MG63 (cell line): ENCODE data around the gene GRIP2. TPM values are rescaled to one million over a fixed set of nuclear protein-coding genes. Genes with fewer than 3 reads are reported as not detected.

Experiments
- DNase-seq: peaks from one replicate; pipeline ENCODE4 v3.0.0-alpha.2; 2020
- H3K27me3 ChIP-seq: fragments of 250-450 bp; sonication (Bioruptor Pico); 2 replicates; pipeline ENCODE4 v1.5.1; 2020; ENCODE audit warnings: mild to moderate bottlenecking, moderate library complexity
- H3K36me3 ChIP-seq: fragments of 250-450 bp; sonication (Bioruptor Pico); 2 replicates; pipeline ENCODE4 v1.5.1; 2020; ENCODE audit warnings: mild to moderate bottlenecking, moderate library complexity
- H3K4me3 ChIP-seq: fragments of 250-450 bp; sonication (Bioruptor Pico); 2 replicates; pipeline ENCODE4 v1.5.1; 2020; ENCODE audit warnings: mild to moderate bottlenecking, moderate library complexity
- H3K9me3 ChIP-seq: fragments of 250-450 bp; sonication (Bioruptor Pico); 2 replicates; pipeline ENCODE4 v1.5.1; 2020; ENCODE audit warnings: mild to moderate bottlenecking, moderate library complexity
- total RNA-seq: library from RNA; depleted of rRNA; stranded (reverse); fragments of >200 nt; shearing (Covaris generic); gene quantifications from 2 replicates; pipeline ENCODE4 v1.2.3, GENCODE V29; 2014; ENCODE audit warnings: low replicate concordance

Gene GRIP2
- total RNA-seq, 1 experiment from 2014 or later, result not detected

DNA sequence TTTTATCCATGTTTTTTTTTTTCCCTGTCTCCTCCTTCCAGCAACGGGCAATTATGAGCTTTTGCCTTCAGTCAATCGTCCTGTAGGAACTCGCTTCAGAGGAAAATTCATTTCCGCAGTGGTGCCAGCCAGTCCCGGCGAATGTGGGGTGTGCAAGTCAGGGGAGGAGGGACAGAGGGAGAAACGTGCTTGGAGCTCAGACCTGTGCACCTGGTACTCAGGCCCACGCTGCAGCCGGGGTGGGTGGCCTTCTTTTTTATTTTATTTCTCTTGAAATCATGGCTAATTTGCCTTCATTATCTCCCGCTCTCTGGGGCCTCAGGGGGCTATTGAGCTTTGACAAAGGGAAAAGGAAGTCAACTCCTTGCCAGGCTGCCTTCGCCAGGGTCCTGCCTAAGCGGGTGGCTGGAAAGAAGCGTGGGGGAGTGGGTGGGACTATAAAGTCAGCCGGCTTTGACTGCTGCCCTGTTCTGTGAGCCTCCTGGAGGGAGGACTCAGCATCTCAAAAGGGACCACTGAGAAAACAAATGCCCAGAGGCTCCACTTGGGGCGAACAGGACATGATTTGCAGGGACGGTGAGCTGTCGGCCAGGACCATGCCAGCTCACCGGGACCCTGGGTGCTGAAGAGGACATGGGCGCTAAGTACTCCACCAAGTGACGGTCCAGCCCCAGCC is 5.5 kb downstream of the GRIP2 start:
- Histone ChIP-seq H3K36me3 (no peaks in the 10 kb centered on the region), H3K27me3 (no peaks in the 10 kb centered on the region), H3K4me3 (no peak overlapping the region), H3K9me3 (no peaks in the 10 kb centered on the region)
- no peak for DNase-seq

DNA sequence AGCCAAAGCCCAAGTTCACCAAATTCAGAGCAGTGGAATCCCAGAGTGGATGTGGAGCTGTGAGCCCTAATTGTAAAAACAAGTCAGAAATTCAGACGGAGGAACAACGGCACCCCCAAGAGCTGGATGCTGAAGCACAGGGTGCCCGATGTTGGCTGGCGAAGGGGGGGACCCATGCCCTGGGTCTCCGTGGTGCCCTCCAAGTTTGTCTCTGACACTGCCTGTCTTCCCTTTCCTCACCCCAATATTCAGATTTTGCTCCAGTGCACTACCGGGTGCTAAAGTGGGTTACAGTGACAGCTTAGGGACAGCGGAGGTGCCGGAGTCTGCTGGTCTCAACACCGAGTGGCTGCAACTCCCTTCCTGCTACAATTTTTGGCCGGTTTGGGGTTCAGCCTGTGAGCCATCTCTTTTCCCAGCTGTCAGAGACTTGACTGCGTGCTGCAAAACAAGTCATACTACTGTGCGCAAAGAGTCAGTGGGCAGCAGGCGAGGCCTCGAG is 6.6 kb downstream of the GRIP2 start:
- H3K4me3 ChIP-seq, result no peak overlapping the region
- no peak for DNase-seq
- no peaks in the 10 kb centered on the region for H3K36me3 ChIP-seq
- H3K27me3 ChIP-seq, result no peaks in the 10 kb centered on the region
- H3K9me3 ChIP-seq, result no peaks in the 10 kb centered on the region

DNA sequence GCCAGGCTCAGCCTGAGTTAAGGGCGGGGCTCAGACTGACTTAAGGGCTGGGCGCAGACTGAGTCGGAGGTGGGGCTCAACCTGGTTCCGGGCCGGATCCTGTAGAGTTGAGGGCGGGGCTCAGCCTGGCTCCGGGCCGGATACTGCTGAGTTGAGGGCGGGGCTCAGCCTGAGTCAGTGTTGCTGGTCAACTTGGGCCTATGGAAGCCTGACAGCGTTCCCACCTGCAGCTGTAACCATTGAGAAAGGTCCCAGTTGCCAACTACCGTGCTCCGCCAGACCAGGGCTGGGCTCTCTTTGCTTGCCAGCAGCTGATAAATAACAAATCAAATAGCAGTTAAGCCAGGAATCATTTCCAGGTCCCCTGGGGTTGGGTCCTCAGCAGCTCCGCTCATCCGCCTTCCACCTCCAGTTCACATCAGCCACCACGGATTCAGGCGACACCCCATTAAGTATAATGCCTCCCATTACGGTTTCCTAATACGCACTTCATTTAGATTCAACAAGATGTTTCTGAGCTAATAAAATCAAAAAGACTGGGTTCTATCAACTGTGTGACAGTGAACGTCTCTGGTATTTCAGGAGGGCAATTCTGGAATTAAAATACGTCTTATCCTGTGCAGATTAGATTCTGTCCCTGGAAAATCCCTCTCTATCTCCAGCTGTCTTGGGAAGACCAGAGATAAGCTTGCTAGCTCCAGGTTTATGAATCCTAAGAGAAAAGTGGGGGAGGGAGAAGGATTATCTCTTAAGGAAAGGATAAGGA is 7.3 kb downstream of the GRIP2 start:
- DNase-seq, result peak; percentile 55
- H3K36me3 ChIP-seq, result no peaks in the 10 kb centered on the region

GRCh38 chr3:14531856-14532395 is 8.2 kb downstream of the GRIP2 start:
- Histone ChIP-seq H3K27me3 (no peaks in the 10 kb centered on the region), H3K4me3 (no peak overlapping the region), H3K9me3 (no peaks in the 10 kb centered on the region), H3K36me3 (no peaks in the 10 kb centered on the region)
- DNase-seq, result no peak

More for the DNA sequence above, 7.3 kb downstream of the GRIP2 start:
- Histone ChIP-seq H3K27me3 (no peaks in the 10 kb centered on the region), H3K9me3 (no peaks in the 10 kb centered on the region), H3K4me3 (no peak overlapping the region)

DNA sequence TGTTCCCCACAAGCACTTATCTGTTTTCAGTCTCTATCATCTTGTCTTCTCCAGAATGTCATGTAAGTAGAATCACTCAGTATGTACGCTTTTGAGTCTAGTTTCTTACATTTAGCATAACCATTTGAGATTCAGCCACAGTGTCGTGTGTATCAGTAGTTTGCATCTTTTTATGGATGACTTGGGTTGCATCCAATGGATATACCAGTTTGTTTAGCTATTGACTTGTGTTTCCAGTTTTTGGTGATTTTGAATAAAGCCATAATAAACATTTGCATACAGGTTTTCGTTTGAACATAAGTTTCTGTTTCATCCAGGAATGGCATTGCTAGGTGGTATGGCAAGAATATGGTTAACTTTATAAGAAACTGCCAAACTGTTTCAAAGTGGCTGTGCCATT is 12.1 kb downstream of the GRIP2 start:
- no peaks in the 10 kb centered on the region for H3K9me3 ChIP-seq
- H3K27me3 ChIP-seq, result no peaks in the 10 kb centered on the region
- H3K36me3 ChIP-seq, result no peaks in the 10 kb centered on the region
- no peak for DNase-seq
- H3K4me3 ChIP-seq, result no peak overlapping the region

GRCh38 chr3:14525685-14526631 is 14.2 kb downstream of the GRIP2 start:
- DNase-seq, result no peak

DNA sequence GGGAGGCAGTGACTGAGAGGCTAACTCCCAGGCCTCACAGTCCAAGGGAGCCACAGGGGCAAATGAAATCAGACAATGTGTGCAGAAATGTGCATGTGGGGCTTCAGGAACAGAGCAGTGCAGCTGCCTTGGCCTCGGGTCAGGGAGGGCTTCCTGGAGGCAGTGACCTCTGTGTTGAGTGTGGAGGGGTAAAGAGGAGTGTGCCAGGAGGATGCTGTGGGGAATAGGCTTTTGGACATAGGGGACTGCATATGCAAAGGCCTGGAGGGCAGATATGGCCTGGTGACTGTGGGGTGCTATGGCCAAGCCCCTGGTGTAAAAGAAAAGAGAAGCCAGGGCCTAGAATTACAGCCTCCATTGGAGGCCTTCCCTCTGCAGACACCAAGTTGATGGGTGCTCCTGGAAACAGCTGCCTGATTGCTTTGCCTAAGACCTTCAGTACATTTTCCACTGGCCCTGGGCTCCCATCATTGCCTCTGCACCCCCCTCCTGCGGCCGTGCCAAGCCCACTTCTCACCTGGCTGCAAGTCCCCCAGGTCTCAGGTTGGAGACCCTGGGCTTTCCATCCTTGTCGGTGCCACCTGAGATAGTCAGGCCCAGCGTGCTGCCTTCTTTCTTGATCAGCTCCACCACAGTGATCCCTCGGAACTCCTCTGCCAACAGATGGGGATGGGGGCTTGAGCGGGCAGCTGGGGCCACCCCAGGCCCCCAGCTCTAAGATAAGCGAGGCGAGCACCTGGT is 15.1 kb downstream of the GRIP2 start:
- no peak for DNase-seq
- Histone ChIP-seq H3K36me3 (no peaks in the 10 kb centered on the region), H3K27me3 (no peaks in the 10 kb centered on the region), H3K9me3 (no peaks in the 10 kb centered on the region), H3K4me3 (no peak overlapping the region)

More at GRCh38 chr3:14525685-14526631, 14.2 kb downstream of the GRIP2 start:
- Histone ChIP-seq H3K9me3 (no peaks in the 10 kb centered on the region), H3K36me3 (no peaks in the 10 kb centered on the region), H3K27me3 (no peaks in the 10 kb centered on the region), H3K4me3 (no peak overlapping the region)

GRCh38 chr3:14524311-14524711 is 15.8 kb downstream of the GRIP2 start:
- DNase-seq, result no peak
- H3K27me3 ChIP-seq, result no peaks in the 10 kb centered on the region
- no peaks in the 10 kb centered on the region for H3K36me3 ChIP-seq
- H3K4me3 ChIP-seq, result no peak overlapping the region
- H3K9me3 ChIP-seq, result no peaks in the 10 kb centered on the region

GRCh38 chr3:14523792-14524191 is 16.4 kb downstream of the GRIP2 start:
- peak; percentile 22 for DNase-seq
- Histone ChIP-seq H3K9me3 (no peaks in the 10 kb centered on the region), H3K36me3 (no peaks in the 10 kb centered on the region), H3K27me3 (no peaks in the 10 kb centered on the region), H3K4me3 (no peak overlapping the region)

- Histone ChIP-seq H3K4me3 (no peak overlapping the region), H3K9me3 (no peaks in the 10 kb centered on the region), H3K27me3 (no peaks in the 10 kb centered on the region), H3K36me3 (no peaks in the 10 kb centered on the region)
- no peak for DNase-seq
Observed at GRCh38 chr3:14522768-14523167, 17.4 kb downstream of the GRIP2 start.

GRCh38 chr3:14522129-14522691 is 17.9 kb downstream of the GRIP2 start:
- DNase-seq, result no peak
- Histone ChIP-seq H3K4me3 (no peak overlapping the region), H3K9me3 (no peaks in the 10 kb centered on the region), H3K36me3 (no peaks in the 10 kb centered on the region), H3K27me3 (no peaks in the 10 kb centered on the region)

DNA sequence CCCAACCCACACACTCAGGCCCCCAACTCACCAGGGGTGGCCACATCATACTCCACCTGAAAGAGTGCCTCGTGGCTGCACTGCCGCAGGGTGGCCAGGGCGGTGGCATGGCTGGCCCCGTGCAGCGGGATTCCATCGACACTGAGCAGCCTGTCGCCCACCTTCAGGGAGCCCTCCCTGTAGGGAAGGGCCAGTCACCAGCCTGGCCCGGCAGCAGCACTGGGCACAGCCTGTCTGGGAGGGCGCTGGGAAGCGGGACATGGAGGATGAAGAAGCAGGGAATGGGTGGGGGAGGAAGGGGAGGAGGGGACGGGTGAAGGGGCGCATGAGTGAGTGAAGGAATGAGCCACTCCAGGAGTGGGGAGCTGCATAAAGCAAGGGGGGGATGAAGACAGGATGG is 18.5 kb downstream of the GRIP2 start:
- Histone ChIP-seq H3K36me3 (no peaks in the 10 kb centered on the region), H3K27me3 (no peaks in the 10 kb centered on the region), H3K4me3 (no peak overlapping the region), H3K9me3 (no peaks in the 10 kb centered on the region)
- DNase-seq, result no peak

GRCh38 chr3:14520967-14521366 is 19.2 kb downstream of the GRIP2 start:
- Histone ChIP-seq H3K9me3 (no peaks in the 10 kb centered on the region), H3K27me3 (no peaks in the 10 kb centered on the region), H3K36me3 (no peaks in the 10 kb centered on the region), H3K4me3 (no peak overlapping the region)
- DNase-seq, result no peak

DNA sequence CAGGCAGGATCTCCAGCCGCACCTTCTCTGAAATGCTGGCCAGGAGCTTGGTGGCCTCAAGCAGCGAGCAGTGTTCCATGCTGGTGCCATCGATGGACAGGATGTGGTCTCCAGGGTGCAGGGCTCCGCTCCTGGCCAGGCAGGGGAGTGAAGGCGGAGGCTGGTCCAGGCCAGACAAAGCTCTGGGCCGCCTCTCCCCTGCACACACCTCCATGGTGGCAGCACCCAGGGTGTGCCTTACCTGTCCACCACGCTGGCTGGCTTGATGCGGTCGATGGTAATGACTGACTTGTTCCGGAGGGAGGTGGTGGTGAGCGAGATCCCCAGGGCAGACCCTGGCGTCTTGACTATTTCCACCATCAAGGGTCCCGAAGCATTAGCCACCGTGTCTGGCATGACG is 20.0 kb downstream of the GRIP2 start:
- no peaks in the 10 kb centered on the region for H3K36me3 ChIP-seq
- no peaks in the 10 kb centered on the region for H3K9me3 ChIP-seq
- no peak for DNase-seq
- no peak overlapping the region for H3K4me3 ChIP-seq
- H3K27me3 ChIP-seq, result no peaks in the 10 kb centered on the region

- no peak for DNase-seq
- H3K9me3 ChIP-seq, result no peaks in the 10 kb centered on the region
- H3K4me3 ChIP-seq, result no peak overlapping the region
- no peaks in the 10 kb centered on the region for H3K27me3 ChIP-seq
- no peaks in the 10 kb centered on the region for H3K36me3 ChIP-seq
Observed at GRCh38 chr3:14519406-14519805, 20.7 kb downstream of the GRIP2 start.

DNA sequence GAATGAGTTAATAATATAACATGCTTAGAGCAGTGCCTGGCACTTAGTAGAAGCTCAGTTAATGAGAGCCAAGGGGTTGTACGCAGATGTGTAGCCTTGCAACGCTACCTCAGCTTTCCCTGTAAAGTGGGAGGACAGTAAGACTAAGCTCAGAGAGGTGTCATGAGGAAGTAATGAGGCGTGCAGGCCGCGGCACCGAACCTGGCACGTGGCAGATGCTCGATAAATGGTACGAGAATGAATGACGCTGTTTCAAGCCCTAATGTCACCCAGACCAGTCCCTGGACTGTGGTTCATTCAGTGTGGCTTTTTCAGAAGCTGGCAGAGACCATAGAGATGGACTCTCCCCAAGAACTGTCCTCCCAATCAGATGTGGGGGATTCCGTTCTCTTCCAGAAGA is 21.2 kb downstream of the GRIP2 start:
- Histone ChIP-seq H3K27me3 (no peaks in the 10 kb centered on the region), H3K36me3 (no peaks in the 10 kb centered on the region), H3K4me3 (no peak overlapping the region), H3K9me3 (no peaks in the 10 kb centered on the region)
- no peak for DNase-seq
